HepG2 (cell line): ENCODE data around the gene FCHO2. TPM values are rescaled to one million over a fixed set of nuclear protein-coding genes. Genes with fewer than 3 reads are reported as not detected.

Experiments used
- ATAC-seq: fragments of 200-7000 bp; cut with Tn5 transposase; 3 replicates; pipeline ENCODE4 v1.9.1; 2020; ENCODE audit warnings: mild to moderate bottlenecking, moderate library complexity
- BruUV-seq: library from RNA; stranded (reverse); fragments of 400-500 nt; replicated peaks from 2 replicates; lab custom pipeline; 2021; lab: Mats Ljungman, UMichigan
- CTCF ChIA-PET: fragments of 300-600 bp; formaldehyde crosslinking; extraction: SDS; loops from one replicate; lab custom pipeline; 2021; ENCODE audit warnings: low total read pairs, inconsistent platforms, low intra/inter-chr PET ratio; lab: Yijun Ruan, JAX
- POLR2A ChIA-PET: fragments of 350-600 bp; sonication (Branson Sonifier 250); formaldehyde crosslinking; loops from one replicate; lab custom pipeline; 2020; ENCODE audit warnings: antibody characterized with exemption, inconsistent platforms; lab: Yijun Ruan, JAX
- DNase-seq: peaks from one replicate; pipeline ENCODE4 v3.0.0-alpha.2; 2015; ENCODE audit warnings: low spot score
- FAIRE-seq: peaks from 3 replicates; lab custom pipeline; 2011; peaks lifted over from hg19 to GRCh38; lab: Jason Lieb, UNC
- H2AFZ ChIP-seq: one replicate; pipeline ENCODE4 v1.6.1; 2011; ENCODE audit warnings: low read length, inconsistent platforms
- H3K27ac ChIP-seq: fragments of 300-600 bp; 3 replicates; pipeline ENCODE4 v1.8.0; 2011; ENCODE audit warnings: mixed run types, mild to moderate bottlenecking, mixed read lengths, low read length, inconsistent platforms; ENCODE audit not compliant: insufficient read depth; ENCODE audit errors: extremely low read length
- H3K27me3 ChIP-seq, 2 experiments: fragments of 200-600 bp in 1 of 2; 2 replicates in 1 of 2; 3 replicates in 1 of 2; pipeline versions ENCODE4 v1.6.0 to v1.8.0; 2011; ENCODE audit warnings: low read length in 2 of 2, mild to moderate bottlenecking in 2 of 2, moderate library complexity in 2 of 2, inconsistent platforms in 1 of 2; ENCODE audit not compliant: insufficient read depth in 2 of 2, control insufficient read depth in 1 of 2
- H3K36me3 ChIP-seq, 2 experiments: fragments of 200-600 bp in 1 of 2; replicated peaks in 1 of 2; 2 replicates in 1 of 2; 3 replicates in 1 of 2; pipeline versions ENCODE4 v1.5.1 to v1.8.0; 2011; ENCODE audit warnings: low read length in 2 of 2, inconsistent platforms in 1 of 2; ENCODE audit not compliant: insufficient read depth in 2 of 2, control insufficient read depth in 1 of 2
- H3K4me1 ChIP-seq: 2 replicates; pipeline ENCODE4 v1.5.1; 2012; ENCODE audit warnings: low read length, inconsistent platforms; ENCODE audit not compliant: insufficient read depth
- H3K4me2 ChIP-seq: 2 replicates; pipeline ENCODE4 v1.6.0; 2011; ENCODE audit warnings: low read depth, low read length, inconsistent platforms
- H3K4me3 ChIP-seq, 3 experiments: fragments of 200-600 bp in 1 of 3; sonication (generic), shearing (Covaris generic) in 1 of 3; replicated peaks in 1 of 3; 2 replicates each; pipeline ENCODE4 v1.5.1; 2011 to 2016; ENCODE audit warnings: low read length in 3 of 3, inconsistent platforms in 2 of 3, low read depth in 2 of 3, mild to moderate bottlenecking in 2 of 3, control low read depth in 1 of 3, mixed read lengths in 1 of 3; ENCODE audit not compliant: insufficient read depth in 1 of 3
- H3K79me2 ChIP-seq: one replicate; pipeline ENCODE4 v1.6.1; 2011; ENCODE audit warnings: low read length, inconsistent platforms; ENCODE audit not compliant: insufficient read depth
- H3K9ac ChIP-seq: 2 replicates; pipeline ENCODE4 v1.6.0; 2011; ENCODE audit warnings: mild to moderate bottlenecking, low read depth, low read length, inconsistent platforms; ENCODE audit not compliant: insufficient read depth
- H3K9me3 ChIP-seq: 2 replicates; pipeline ENCODE4 v1.5.1; 2012; ENCODE audit warnings: mild to moderate bottlenecking, low read length
- H4K20me1 ChIP-seq: 2 replicates; pipeline ENCODE4 v1.6.0; 2011; ENCODE audit warnings: inconsistent platforms, mild to moderate bottlenecking, low read length, moderate library complexity; ENCODE audit not compliant: insufficient read depth
- ATAD3A ChIP-seq: sonication (generic); formaldehyde crosslinking; IDR thresholded peaks from 2 replicates; pipeline ENCODE4 v1.4.0; 2020; ENCODE audit warnings: missing genetic modification reagents
- ELF3 ChIP-seq: IDR thresholded peaks from 2 replicates; pipeline ENCODE4 v1.6.1; 2016; ENCODE audit warnings: missing genetic modification reagents, missing compliant biosample characterization
- HNRNPL ChIP-seq: fragments of 200-400 bp; formaldehyde crosslinking; IDR thresholded peaks from 2 replicates; pipeline ENCODE4 v1.6.1; 2017; ENCODE audit warnings: mild to moderate bottlenecking, low read depth, low read length
- NPAS2 ChIP-seq: sonication (generic); formaldehyde crosslinking; IDR thresholded peaks from 2 replicates; pipeline ENCODE4 v1.8.0; 2022; ENCODE audit warnings: mild to moderate bottlenecking, missing genetic modification reagents, borderline replicate concordance
- RFXAP ChIP-seq: sonication (generic); formaldehyde crosslinking; IDR thresholded peaks from 2 replicates; pipeline ENCODE4 v1.4.0; 2020; ENCODE audit warnings: missing genetic modification reagents, borderline replicate concordance
- RNF2 ChIP-seq: fragments of 450-650 bp; conservative IDR thresholded peaks from 2 replicates; pipeline ENCODE4 v1.6.1; 2016; ENCODE audit warnings: low read depth
- SSRP1 ChIP-seq: IDR thresholded peaks from 2 replicates; pipeline ENCODE4 v1.6.1; 2016; ENCODE audit warnings: control low read depth
- TFAP4 ChIP-seq: sonication (generic); IDR thresholded peaks from 2 replicates; pipeline ENCODE4 v1.6.1; 2016; ENCODE audit warnings: low read depth, borderline replicate concordance
- ZFY ChIP-seq: sonication (generic); formaldehyde crosslinking; IDR thresholded peaks from 2 replicates; pipeline ENCODE4 v1.4.0; 2020; ENCODE audit warnings: missing genetic modification reagents
- ZNF788 ChIP-seq: sonication (generic); formaldehyde crosslinking; IDR thresholded peaks from 2 replicates; pipeline ENCODE4 v1.5.0; 2020; ENCODE audit warnings: mild to moderate bottlenecking, missing genetic modification reagents, borderline replicate concordance
- WGBS: methylation state at CpG from one replicate; pipeline ENCODE4 v1.1.6; 2017; ENCODE audit warnings: low lambda C conversion rate; 5-methylcytosine and 5-hydroxymethylcytosine counted together
- in situ Hi-C: cut with HindIII; loops from 2 replicates; pipeline ENCODE4 v1.10.0; 2017; ENCODE audit warnings: low pct_unique_long_range_greater_than_20kb; ENCODE audit not compliant: extremely low pct_ligation_motif_present
- intact Hi-C: fragments of 100-400 bp; cut with micrococcal nuclease; formaldehyde crosslinking; loops from one replicate; pipeline ENCODE4 v1.10.0; 2022; ENCODE audit not compliant: unreplicated experiment
- polyA plus RNA-seq, 8 experiments: library from polyadenylated mRNA; depleted of rRNA in 3 of 8; stranded (reverse) in 7 of 8; unstranded in 1 of 8; fragments of >200 nt; fragmentation: Illumina TruSeq in 4 of 8; extraction: Trizol in 4 of 8; gene quantifications; 2 replicates each; pipeline versions ENCODE4 v1.2.1 to v1.2.3, GENCODE V29; 2011 to 2016; ENCODE audit warnings: low read depth in 4 of 8, missing spikeins in 1 of 8, mixed read lengths in 1 of 8; ENCODE audit not compliant: insufficient read depth in 1 of 8
- total RNA-seq, 5 experiments: library from RNA; depleted of rRNA; stranded (reverse); fragments of >200 nt; fragmentation: Illumina TruSeq; extraction: Trizol; gene quantifications; 2 replicates each; pipeline ENCODE4 v1.2.3, GENCODE V29; 2016; ENCODE audit warnings: low read depth in 1 of 5
- TF ChIP-seq, protein P1 (sequence below): sonication (generic); formaldehyde crosslinking; IDR thresholded peaks from 2 replicates; pipeline ENCODE4 v1.5.0; 2020; ENCODE audit warnings: mild to moderate bottlenecking, missing genetic modification reagents, borderline replicate concordance

FCHO2 gene
- total and polyA plus RNA-seq, 2 of the 13 experiments (the other 11 are each of a cell fraction or from before 2014, with no cell fraction given) = 11.6 to 17.3 TPM

GRCh38 chr5:72951671-72952468 is 4.0 kb upstream of the FCHO2 start:
- FAIRE-seq (no peak), DNase-seq (no peak), ATAC-seq (no peak)
- CTCF ChIA-PET = no interaction called here
- TF ChIP-seq ZNF788 (no peak), ELF3 (CRISPR knock-in tag) (0 out of 2 replicates have a peak, but pooled peaks have one; percentile 4)
- no peaks in the 10 kb centered on the region for H4K20me1 ChIP-seq
- POLR2A ChIA-PET = no interaction called here
- H3K4me2 ChIP-seq = peak overlapping the region; percentile 47
- no peaks in the 10 kb centered on the region for H3K36me3 ChIP-seq
- H3K79me2 ChIP-seq = peaks cover 6% of the 10 kb centered on the region
- H2AFZ ChIP-seq = peak overlapping the region; percentile 76
- H3K9me3 ChIP-seq = no peaks in the 10 kb centered on the region
- 53% methylated on average over 7 of the region's 7 CpGs for WGBS
- H3K27me3 ChIP-seq = no peaks in the 10 kb centered on the region; a peak in 1 of 5 replicates
- H3K27ac ChIP-seq = no peak overlapping the region
- BruUV-seq = no TSS peak
- in situ Hi-C loops = no loop called here
- H3K4me1 ChIP-seq = peaks cover 29% of the 10 kb centered on the region
- H3K9ac ChIP-seq = no peak overlapping the region
- no peak overlapping the region; a peak in 1 of 6 replicates for H3K4me3 ChIP-seq
- intact Hi-C loops = no loop called here

DNA sequence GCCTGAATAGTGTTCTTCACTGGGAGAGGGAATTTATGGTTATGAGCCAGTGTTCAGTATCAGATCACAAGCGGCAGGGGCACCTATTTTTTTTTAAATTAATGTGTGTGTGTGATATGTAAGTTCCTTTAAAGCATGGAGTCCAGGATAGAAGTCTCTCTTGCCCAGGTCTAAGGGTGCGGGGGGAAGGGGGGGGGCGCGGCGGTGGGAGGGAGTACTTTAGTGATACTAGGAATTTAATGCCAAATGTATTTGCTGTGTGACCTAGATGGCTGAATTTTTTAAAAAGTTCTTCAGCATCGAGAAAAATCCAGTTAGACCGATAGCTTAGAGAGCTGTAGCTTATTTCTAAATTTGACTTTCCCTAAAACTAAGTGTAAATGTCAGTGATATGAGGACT is 1.5 kb upstream of the FCHO2 start:
- Histone ChIP-seq H3K36me3 (no peaks in the 10 kb centered on the region), H3K4me1 (peaks cover 51% of the 10 kb centered on the region), H3K4me3 (peak overlapping the region in 1 of 3 experiments; percentile 93; a peak in 2 of 6 replicates), H3K9ac (no peak overlapping the region), H3K27ac (no peak overlapping the region), H3K79me2 (peaks cover 31% of the 10 kb centered on the region), H2AFZ (no peak overlapping the region), H3K9me3 (no peaks in the 10 kb centered on the region), H3K27me3 (no peaks in the 10 kb centered on the region; a peak in 1 of 5 replicates), H3K4me2 (peak overlapping the region; percentile 90), H4K20me1 (no peaks in the 10 kb centered on the region; the same call in 1 of the 2 replicates)
- ATAC-seq = no peak
- in situ Hi-C loops = no loop called here
- TF ChIP-seq TFAP4 (no peak), HNRNPL (no peak), NPAS2 (CRISPR knock-in tag) (no peak), RFXAP (CRISPR knock-in tag) (no peak), SSRP1 (CRISPR knock-in tag) (no peak), ATAD3A (CRISPR knock-in tag) (no peak), ZFY (no peak), RNF2 (no peak)
- TF ChIP-seq, protein P1, sequence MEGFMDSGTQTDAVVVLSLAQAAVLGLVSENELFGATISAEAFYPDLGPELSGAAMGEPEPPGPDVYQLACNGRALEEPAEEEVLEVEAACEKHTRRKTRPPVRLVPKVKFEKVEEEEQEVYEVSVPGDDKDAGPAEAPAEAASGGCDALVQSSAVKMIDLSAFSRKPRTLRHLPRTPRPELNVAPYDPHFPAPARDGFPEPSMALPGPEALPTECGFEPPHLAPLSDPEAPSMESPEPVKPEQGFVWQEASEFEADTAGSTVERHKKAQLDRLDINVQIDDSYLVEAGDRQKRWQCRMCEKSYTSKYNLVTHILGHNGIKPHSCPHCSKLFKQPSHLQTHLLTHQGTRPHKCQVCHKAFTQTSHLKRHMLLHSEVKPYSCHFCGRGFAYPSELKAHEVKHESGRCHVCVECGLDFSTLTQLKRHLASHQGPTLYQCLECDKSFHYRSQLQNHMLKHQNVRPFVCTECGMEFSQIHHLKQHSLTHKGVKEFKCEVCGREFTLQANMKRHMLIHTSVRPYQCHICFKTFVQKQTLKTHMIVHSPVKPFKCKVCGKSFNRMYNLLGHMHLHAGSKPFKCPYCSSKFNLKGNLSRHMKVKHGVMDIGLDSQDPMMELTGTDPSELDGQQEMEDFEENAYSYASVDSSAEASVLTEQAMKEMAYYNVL = no peak
- CTCF ChIA-PET = no interaction called here
- no peak for DNase-seq
- intact Hi-C loops = no loop called here
- no TSS peak for BruUV-seq
- FAIRE-seq = no peak
- POLR2A ChIA-PET = interaction anchor here (0.8 to 0.9 kb wide), 2 partner anchors 16 to 106 kb away, joined by 3 to 4 read pairs; no protein-coding TSS in a partner anchor
- 76% methylated on average over 7 of the region's 7 CpGs for WGBS
